GM12875 (cell line): ENCODE results near the gene RALGPS2.

Experiments
- H3K4me3 ChIP-seq: one replicate; pipeline ENCODE4 v1.5.1; 2011; ENCODE audit warnings: low read depth, low read length, control low read depth
- TF ChIP-seq, protein P1 (sequence below): IDR thresholded peaks from 2 replicates; pipeline ENCODE4 v1.5.1; 2011; ENCODE audit warnings: low read depth, mild to moderate bottlenecking, control low read depth, inconsistent platforms, low read length, moderate library complexity, borderline replicate concordance; ENCODE audit not compliant: insufficient read depth

The RALGPS2 gene

DNA sequence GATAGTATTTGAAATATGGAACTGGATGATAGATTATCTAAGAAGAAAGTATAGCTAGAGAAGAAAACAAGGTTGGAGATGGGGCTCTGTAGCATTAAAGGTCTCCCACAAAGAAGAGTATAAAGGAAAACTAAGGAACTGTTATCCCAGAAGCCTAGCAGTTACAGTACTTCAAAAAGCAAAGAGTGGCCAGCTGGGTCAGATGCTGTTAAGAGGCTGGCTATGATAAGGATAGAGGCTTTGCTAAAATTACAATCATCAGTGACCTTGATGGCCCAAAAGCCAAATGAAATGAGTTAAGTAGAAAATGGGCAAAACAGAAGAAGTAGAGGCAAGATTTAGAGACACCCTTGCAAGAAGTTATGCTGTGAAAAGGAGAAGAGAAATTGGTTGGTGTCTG is 170.9 kb downstream of the RALGPS2 start:
- TF ChIP-seq, protein P1, sequence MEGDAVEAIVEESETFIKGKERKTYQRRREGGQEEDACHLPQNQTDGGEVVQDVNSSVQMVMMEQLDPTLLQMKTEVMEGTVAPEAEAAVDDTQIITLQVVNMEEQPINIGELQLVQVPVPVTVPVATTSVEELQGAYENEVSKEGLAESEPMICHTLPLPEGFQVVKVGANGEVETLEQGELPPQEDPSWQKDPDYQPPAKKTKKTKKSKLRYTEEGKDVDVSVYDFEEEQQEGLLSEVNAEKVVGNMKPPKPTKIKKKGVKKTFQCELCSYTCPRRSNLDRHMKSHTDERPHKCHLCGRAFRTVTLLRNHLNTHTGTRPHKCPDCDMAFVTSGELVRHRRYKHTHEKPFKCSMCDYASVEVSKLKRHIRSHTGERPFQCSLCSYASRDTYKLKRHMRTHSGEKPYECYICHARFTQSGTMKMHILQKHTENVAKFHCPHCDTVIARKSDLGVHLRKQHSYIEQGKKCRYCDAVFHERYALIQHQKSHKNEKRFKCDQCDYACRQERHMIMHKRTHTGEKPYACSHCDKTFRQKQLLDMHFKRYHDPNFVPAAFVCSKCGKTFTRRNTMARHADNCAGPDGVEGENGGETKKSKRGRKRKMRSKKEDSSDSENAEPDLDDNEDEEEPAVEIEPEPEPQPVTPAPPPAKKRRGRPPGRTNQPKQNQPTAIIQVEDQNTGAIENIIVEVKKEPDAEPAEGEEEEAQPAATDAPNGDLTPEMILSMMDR, result no peak
- no peak overlapping the region for H3K4me3 ChIP-seq

DNA sequence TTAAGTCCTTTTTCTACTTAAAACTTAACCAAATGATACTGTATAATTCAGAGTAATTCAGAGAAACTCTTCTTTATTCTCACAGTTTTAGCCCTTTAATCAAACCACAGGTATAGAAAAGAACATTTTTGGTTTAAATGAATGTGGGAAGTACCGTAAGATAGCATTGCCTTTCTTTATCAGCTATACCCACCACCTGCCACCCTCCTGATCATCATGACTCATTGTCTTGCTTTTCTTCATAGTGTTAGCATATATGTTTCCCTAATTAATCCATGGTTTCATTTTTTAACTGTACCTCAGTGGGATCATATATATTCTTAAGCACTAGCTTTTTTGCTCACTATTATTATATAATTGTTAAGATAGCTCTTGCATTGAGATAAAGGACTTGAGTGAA is 173.4 kb downstream of the RALGPS2 start:
- H3K4me3 ChIP-seq, result no peak overlapping the region
- TF ChIP-seq, protein P1, result no peak

DNA sequence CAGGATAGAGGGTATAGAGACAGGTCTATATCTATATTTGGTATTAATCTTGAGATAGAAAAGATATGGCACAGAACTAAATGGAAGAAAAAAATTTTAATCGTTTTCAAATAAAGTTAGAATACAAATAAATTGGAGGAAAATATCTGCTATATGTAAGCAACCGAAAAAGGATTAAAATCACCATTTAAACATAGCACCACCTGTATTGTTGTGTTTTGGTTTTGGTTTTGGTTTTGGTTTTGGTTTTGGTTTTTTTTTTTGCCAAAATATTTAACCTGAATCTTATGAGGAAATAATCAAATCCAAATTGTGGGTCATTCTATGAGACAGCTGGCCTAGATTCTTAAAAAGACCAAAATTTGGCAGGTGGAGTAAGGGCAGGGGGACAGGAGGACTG is 174.4 kb downstream of the RALGPS2 start:
- TF ChIP-seq, protein P1, result no peak
- H3K4me3 ChIP-seq, result no peak overlapping the region

DNA sequence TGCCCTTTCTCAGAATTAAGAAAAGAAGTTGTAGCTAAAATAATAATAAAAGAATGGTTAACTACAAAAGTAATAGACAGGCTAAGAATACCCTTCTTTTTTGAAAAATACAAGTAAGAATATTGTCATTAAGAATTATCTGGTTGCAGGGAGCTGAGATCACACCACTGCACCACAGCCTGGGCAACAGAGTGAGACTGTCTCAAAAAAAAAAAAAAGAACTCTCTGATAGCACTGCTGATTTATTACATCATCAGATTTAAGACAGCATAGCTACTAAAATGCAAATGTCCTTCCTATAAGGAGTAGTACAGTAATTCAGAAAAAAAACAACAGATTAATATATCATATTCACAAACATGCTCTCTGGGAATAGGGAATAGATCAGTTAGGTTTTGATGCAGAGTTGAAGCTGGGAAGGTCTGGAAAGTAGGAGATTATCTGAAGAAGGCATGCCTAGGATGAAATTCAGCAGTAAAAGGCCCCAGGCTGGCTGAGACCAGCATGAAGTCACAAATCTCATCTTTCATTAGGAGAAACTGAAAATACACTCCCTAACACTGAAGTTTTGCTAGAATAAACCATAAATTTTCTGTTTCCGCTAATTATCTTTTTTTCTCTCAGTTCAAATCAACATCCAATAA is 176.6 kb downstream of the RALGPS2 start:
- TF ChIP-seq, protein P1, result no peak
- H3K4me3 ChIP-seq, result no peak overlapping the region

DNA sequence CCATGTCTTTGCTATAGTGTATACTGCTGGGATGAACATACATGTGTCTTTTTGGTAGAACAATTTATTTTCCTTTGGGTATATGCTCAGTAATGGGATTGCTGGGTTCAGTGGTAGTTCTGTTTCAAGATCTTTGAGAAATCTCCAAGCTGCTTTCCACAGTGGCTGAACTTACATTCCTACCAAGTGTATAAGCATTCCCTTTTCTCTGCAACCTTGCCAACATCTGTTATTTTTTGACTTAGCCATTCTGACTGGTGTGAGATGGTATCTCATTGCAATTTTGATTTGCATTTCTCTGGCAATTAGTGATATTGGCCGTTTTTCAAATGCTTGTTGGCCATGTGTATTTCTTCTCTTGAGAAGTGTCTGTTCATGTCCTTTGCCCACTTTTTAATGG is 183.3 kb downstream of the RALGPS2 start:
- H3K4me3 ChIP-seq, result no peak overlapping the region
- TF ChIP-seq, protein P1, result no peak

DNA sequence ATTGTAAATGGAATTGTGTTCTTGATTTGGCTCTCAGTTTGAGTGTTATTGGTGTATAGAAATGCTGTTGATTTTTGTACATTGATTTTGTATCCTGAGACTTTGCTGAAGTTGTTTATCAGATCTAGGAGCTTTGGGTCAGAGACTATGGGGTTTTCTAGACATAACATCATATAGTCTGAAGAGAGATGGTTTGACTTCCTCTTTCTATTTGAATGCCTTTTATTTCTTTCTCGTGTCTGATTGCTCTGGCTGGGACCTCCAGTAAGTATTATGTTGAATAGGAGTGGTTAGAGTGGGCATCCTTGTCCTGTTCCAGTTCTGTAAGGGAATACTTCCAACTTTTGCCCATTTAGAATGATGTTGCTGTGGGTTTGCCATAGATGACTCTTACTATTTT is 185.0 kb downstream of the RALGPS2 start:
- H3K4me3 ChIP-seq, result no peak overlapping the region
- TF ChIP-seq, protein P1, result no peak

DNA sequence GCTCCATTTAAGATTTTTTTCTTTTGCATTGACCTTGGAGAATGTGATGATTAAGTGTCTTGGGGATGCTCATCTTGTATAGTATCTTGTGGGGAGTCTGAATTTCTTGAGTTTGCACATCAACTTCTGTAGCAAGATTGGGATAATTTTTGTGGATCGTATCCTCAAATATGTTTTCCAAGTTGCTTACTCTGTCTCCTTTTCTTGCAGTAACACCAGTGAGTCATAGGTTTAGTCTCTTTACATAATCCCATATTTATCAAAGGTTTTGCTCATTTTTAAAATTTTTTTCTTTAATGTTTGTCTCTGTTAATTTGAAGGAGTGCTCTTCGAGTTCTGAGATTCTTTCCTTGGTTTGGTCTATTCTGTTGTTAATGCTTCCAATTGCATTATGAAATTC is 187.6 kb downstream of the RALGPS2 start:
- no peak overlapping the region for H3K4me3 ChIP-seq
- TF ChIP-seq, protein P1, result no peak
